Small intestine (tissue), 7 donors: ENCODE results near the gene SCN7A. TPM values are rescaled to one million over a fixed set of nuclear protein-coding genes. Genes with fewer than 3 reads are reported as not detected.
A peak's percentile ranks its signal among the peaks of the same experiment; 100 is the strongest.

Experiments used
- DNase-seq, 2 donors: peaks; one replicate each; pipeline versions ENCODE4 v3.0.0 to v3.0.0-alpha.2; 2013
- FAIRE-seq: peaks from 2 replicates; lab custom pipeline; 2012; peaks lifted over from hg19 to GRCh38; lab: Jason Lieb, UNC
- H3K27ac ChIP-seq, 3 donors: one replicate each; pipeline ENCODE4 v1.5.1; 2013; ENCODE audit warnings: low read length in 2 of 3, mild to moderate bottlenecking in 2 of 3, control low read depth in 1 of 3, inconsistent platforms in 1 of 3, low read depth in 1 of 3, moderate library complexity in 1 of 3
- H3K27me3 ChIP-seq, 3 donors: one replicate each; pipeline ENCODE4 v1.6.1; 2013; ENCODE audit warnings: low read length in 3 of 3, inconsistent platforms in 1 of 3; ENCODE audit not compliant: control insufficient read depth in 3 of 3, insufficient read depth in 3 of 3
- H3K36me3 ChIP-seq, 3 donors: one replicate each; pipeline ENCODE4 v1.6.1; 2013; ENCODE audit warnings: low read length in 3 of 3, inconsistent platforms in 1 of 3, low read depth in 1 of 3, mild to moderate bottlenecking in 1 of 3, moderate library complexity in 1 of 3; ENCODE audit not compliant: control insufficient read depth in 3 of 3, insufficient read depth in 2 of 3
- H3K4me1 ChIP-seq, 3 donors: one replicate each; pipeline ENCODE4 v1.6.1; 2013; ENCODE audit warnings: low read length in 2 of 3, inconsistent platforms in 1 of 3, low read depth in 1 of 3, mild to moderate bottlenecking in 1 of 3, moderate library complexity in 1 of 3; ENCODE audit not compliant: control insufficient read depth in 3 of 3, insufficient read depth in 2 of 3
- H3K4me3 ChIP-seq, 3 donors: one replicate each; pipeline ENCODE4 v1.5.1; 2013; ENCODE audit warnings: low read length in 3 of 3, control low read depth in 1 of 3, inconsistent platforms in 1 of 3, low read depth in 1 of 3, mild to moderate bottlenecking in 1 of 3, moderate library complexity in 1 of 3
- H3K9me3 ChIP-seq, 2 donors: one replicate each; pipeline ENCODE4 v1.6.1; 2013; ENCODE audit warnings: low read depth in 1 of 2, low read length in 1 of 2; ENCODE audit not compliant: control insufficient read depth in 2 of 2, insufficient read depth in 1 of 2
- WGBS, 3 donors: extraction: QIAGEN DNeasy Blood & Tissue Kit; methylation state at CpG; one replicate each; pipeline ENCODE4 v1.1.7; 2013; 5-methylcytosine and 5-hydroxymethylcytosine counted together
- polyA plus RNA-seq, 4 donors: library from polyadenylated mRNA; stranded (reverse) in 3 of 4; unstranded in 1 of 4; fragments of 200-250 nt in 3 of 4; fragments of 120-200 nt in 1 of 4; gene quantifications; one replicate each; pipeline versions ENCODE4 v1.2.1 to v1.2.3, GENCODE V29; 2013
- donor health status: healthy with polysubstance abuse.
- donor health status: control.
- donor health status: control.
- donor health status: Bipolar disorder and iron deficiency.
- donor health status: healthy.

The SCN7A gene
- polyA plus RNA-seq, 4 donors, result 0.27 to 3.2 (median 1.7) TPM; not detected in 1

GRCh38 chr2:166376873-166377272, 117.2 kb downstream of the SCN7A start:
- H3K27me3 ChIP-seq, result peaks cover 0 to 17% (median 0%) of the 10 kb centered on the region in 3 donors
- H3K36me3 ChIP-seq, result no peaks in the 10 kb centered on the region
- H3K4me1 ChIP-seq, result no peaks in the 10 kb centered on the region
- WGBS, 3 donors, result 29 to 54% (median 52%) methylated on average over 2 of the region's 2 CpGs
- no peak for FAIRE-seq
- peak overlapping the region in 1 of 3 donors; percentile 55 for H3K4me3 ChIP-seq
- H3K27ac ChIP-seq, result peak overlapping the region in 1 of 3 donors; percentile 44
- DNase-seq, result no peak
- H3K9me3 ChIP-seq, result no peaks in the 10 kb centered on the region

GRCh38 chr2:166376488-166376828, 117.6 kb downstream of the SCN7A start:
- H3K36me3 ChIP-seq, result no peaks in the 10 kb centered on the region
- no peak for FAIRE-seq
- no peaks in the 10 kb centered on the region for H3K4me1 ChIP-seq
- peak overlapping the region in 2 of 3 donors; percentile 54 to 55 for H3K4me3 ChIP-seq
- H3K27me3 ChIP-seq, result peaks cover 0 to 17% (median 0%) of the 10 kb centered on the region in 3 donors
- 4 to 7% (median 5%) methylated on average over 11 of the region's 11 CpGs for WGBS, 3 donors
- DNase-seq, result no peak
- H3K27ac ChIP-seq, result peak overlapping the region in 2 of 3 donors; percentile 2 to 44
- H3K9me3 ChIP-seq, result no peaks in the 10 kb centered on the region

DNA sequence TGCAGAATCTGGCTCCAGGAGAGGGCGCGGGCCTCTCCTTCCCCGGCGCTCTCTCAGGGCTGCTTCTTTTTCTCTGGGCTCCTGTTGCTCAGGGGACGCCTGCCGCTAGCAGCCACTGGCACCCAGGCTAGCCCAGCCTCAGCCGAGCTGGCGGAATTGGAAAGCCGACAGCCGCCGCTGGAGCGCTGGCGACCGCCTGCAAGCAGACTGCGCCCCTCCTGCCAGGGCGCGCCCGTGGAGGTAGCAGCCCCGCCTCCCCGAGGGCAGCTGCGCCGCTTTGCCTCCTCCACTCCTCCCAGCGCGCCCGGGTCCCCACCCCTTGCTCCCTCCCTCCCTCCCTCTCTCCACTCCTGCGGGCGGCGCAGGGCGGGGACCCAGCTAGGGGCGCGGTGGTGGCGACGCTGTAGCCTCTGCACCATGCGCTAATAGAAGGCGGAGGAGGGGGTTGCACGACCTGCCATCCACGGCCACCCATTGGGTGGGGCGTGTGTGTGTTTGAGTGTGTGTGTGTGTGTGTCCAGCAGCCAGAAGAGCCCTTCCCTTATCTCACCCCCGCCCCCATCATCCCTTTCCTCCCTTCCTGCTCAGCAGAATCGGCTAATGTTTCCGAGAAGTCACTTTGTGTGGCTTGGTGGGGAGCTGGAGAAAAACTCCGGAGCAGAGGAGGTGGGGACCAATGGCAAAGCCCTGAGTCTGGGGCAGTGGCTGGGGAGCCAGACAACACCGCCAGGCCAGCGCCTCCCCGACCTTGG, 118.1 kb downstream of the SCN7A start, which contains the start of gene SCN9A:
Gene SCN9A, minus strand, starts transcription at position 209 of the 752 bp plus-strand sequence. CDS start 64,188 bp downstream, outside the sequence.
- H3K4me3 ChIP-seq, result peak within 1 kb of the TSS; percentile 46 to 55 (median 54)
- WGBS, 3 donors, result 0 to 1% (median 1%) methylated on average over 28 to 45 of the region's 45 CpGs
- H3K4me1 ChIP-seq, result no peaks in the 10 kb centered on the region
- H3K36me3 ChIP-seq, result no peaks in the 10 kb centered on the region
- no peaks in the 10 kb centered on the region for H3K9me3 ChIP-seq
- FAIRE-seq (no peak), DNase-seq (peak; percentile 73 to 91)
- H3K27ac ChIP-seq, result peak within 1 kb of the TSS in 2 of 3 donors; percentile 2 to 54
- peaks cover 0 to 17% (median 0%) of the 10 kb centered on the region in 3 donors for H3K27me3 ChIP-seq

DNA sequence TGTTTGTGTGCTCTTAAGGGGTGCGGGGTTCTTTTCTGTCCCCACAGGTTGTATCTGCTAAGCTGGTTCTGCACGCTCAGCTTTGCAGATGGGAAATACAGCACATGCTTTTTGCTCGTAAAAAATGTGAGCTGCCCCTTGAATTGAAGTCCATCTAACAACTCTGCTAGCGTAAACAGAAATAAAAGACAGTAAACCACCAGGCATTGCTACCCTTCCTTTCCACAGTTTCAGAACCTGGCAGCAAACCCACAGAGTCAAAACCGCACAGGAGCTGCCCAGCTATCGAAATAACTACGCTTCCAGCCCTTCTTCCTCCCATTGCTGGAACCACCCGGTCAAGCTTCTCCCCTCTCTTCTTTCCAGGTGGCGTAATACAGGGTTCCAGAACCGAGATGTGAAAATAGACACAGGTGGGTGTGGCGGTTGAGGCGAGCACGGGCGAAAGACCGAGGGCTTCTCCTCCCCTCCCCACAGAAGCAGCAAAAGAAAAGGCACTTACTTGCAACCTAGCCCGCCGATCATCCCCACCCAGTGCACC, 118.8 kb downstream of the SCN7A start:
- no peaks in the 10 kb centered on the region for H3K9me3 ChIP-seq
- no peaks in the 10 kb centered on the region for H3K36me3 ChIP-seq
- H3K27me3 ChIP-seq, result peaks cover 0 to 17% (median 0%) of the 10 kb centered on the region in 3 donors
- H3K27ac ChIP-seq, result peak overlapping the region in 1 of 3 donors; percentile 54
- FAIRE-seq (no peak), DNase-seq (no peak)
- peak overlapping the region; percentile 46 to 55 (median 54) for H3K4me3 ChIP-seq
- no peaks in the 10 kb centered on the region for H3K4me1 ChIP-seq
- WGBS, 3 donors, result 0 to 1% (median 1%) methylated on average over 17 of the region's 17 CpGs

DNA sequence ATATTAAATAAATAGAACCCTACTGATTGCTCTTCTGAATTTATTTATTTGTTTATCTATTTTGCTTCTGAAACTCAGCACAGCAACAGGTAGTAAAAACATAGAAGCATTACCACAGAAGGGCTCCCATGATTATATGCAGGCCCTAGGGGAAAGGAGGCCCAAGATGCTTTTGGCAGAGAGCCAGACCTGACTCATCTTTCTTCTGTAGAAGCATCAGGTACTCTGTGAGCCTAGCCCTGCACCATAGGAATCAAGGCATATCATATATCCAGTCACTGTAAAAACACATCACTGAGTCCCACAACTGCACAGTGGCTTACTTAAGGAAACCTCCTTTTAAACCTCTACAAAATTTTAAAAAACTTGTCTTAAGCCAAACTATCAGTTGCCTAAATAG, 120.1 kb downstream of the SCN7A start:
- Histone ChIP-seq H3K9me3 (no peaks in the 10 kb centered on the region), H3K4me1 (no peaks in the 10 kb centered on the region), H3K27ac (no peak overlapping the region), H3K36me3 (no peaks in the 10 kb centered on the region), H3K27me3 (peaks cover 0 to 16% (median 0%) of the 10 kb centered on the region in 3 donors), H3K4me3 (no peak overlapping the region)
- FAIRE-seq (no peak), DNase-seq (no peak)

DNA sequence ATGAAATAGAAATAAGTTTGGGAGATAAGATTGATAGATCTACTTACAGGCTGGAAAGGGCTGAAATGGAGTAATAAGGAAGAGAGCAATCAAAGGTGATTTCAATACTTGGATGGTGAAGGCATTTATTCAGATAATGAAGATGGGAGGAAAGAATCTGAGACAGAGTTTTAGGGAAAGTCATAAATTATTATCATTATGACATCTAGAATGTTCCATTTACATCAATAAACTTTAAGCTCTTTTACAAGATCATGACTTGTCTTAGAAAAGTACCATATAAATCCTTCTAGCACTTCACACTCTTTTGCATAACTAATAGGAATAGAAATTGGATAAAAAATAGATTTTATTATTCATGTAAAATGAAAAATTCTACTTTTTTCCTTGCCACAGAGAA, 120.5 kb downstream of the SCN7A start:
- H3K27me3 ChIP-seq, result peaks cover 0 to 13% (median 0%) of the 10 kb centered on the region in 3 donors
- H3K27ac ChIP-seq, result no peak overlapping the region
- H3K4me1 ChIP-seq, result no peaks in the 10 kb centered on the region
- H3K9me3 ChIP-seq, result no peaks in the 10 kb centered on the region
- no peak for DNase-seq
- no peak overlapping the region for H3K4me3 ChIP-seq
- H3K36me3 ChIP-seq, result no peaks in the 10 kb centered on the region
- FAIRE-seq, result no peak

- Histone ChIP-seq H3K9me3 (no peaks in the 10 kb centered on the region), H3K36me3 (no peaks in the 10 kb centered on the region), H3K27me3 (peaks cover 0 to 13% (median 0%) of the 10 kb centered on the region in 3 donors), H3K4me1 (no peaks in the 10 kb centered on the region), H3K27ac (no peak overlapping the region), H3K4me3 (no peak overlapping the region)
- DNase-seq, result no peak
- 37 to 45% (median 42%) methylated on average over 2 of the region's 2 CpGs for WGBS, 3 donors
- FAIRE-seq, result no peak
Measured at GRCh38 chr2:166373105-166373504, 120.9 kb downstream of the SCN7A start.

DNA sequence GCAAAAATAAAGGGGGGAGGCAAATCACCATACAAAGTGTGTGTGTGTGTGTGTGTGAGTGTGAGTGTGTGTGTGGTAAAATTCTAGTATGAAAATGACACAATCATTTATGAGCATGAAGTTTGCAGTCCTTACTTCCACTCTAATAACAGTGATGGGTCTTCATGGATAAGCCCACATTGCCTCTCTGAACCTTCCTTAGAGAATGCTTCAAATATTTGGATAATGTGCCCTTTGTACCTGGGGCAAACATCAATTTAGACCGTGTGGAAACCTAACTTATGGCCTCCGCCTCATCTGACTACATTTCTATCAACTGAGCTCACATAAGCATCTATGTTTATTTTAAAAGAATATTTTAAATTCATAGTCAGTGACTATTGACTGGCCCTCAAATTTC, 122.0 kb downstream of the SCN7A start:
- FAIRE-seq (no peak), DNase-seq (no peak)
- no peaks in the 10 kb centered on the region for H3K4me1 ChIP-seq
- H3K36me3 ChIP-seq, result no peaks in the 10 kb centered on the region
- 42 to 58% (median 53%) methylated on average over 2 of the region's 2 CpGs for WGBS, 3 donors
- no peak overlapping the region for H3K4me3 ChIP-seq
- peaks cover 0 to 13% (median 0%) of the 10 kb centered on the region in 3 donors for H3K27me3 ChIP-seq
- no peaks in the 10 kb centered on the region for H3K9me3 ChIP-seq
- no peak overlapping the region for H3K27ac ChIP-seq
